Right lobe of liver (tissue), 4 donors: Measurements from ENCODE around the gene SUPT5H.

ENCODE experiments used
- POLR2A ChIP-seq: fragments of 450-650 bp; IDR thresholded peaks from one replicate; pipeline ENCODE4 v1.6.1; 2017; ENCODE audit warnings: antibody characterized with exemption, mild to moderate bottlenecking
- TF ChIP-seq, protein P1 (sequence below), 4 donors: fragments of 200-600 bp in 3 of 4; fragments of 450-650 bp in 1 of 4; IDR thresholded peaks; one replicate each; pipeline versions ENCODE4 v1.5.1 to v1.8.0; 2016 to 2022; ENCODE audit warnings: antibody characterized with exemption in 4 of 4, mild to moderate bottlenecking in 2 of 4
- donor health status: DM: no; HTN: no; CAD: no.
- donor health status: DM: no; HTN: no; CAD: no.
- donor health status: DM: no; HTN: yes; CAD: no.

GRCh38 chr19:39518975-39519374, 73.6 kb downstream of the SUPT5H start:
- TF ChIP-seq, protein P1, sequence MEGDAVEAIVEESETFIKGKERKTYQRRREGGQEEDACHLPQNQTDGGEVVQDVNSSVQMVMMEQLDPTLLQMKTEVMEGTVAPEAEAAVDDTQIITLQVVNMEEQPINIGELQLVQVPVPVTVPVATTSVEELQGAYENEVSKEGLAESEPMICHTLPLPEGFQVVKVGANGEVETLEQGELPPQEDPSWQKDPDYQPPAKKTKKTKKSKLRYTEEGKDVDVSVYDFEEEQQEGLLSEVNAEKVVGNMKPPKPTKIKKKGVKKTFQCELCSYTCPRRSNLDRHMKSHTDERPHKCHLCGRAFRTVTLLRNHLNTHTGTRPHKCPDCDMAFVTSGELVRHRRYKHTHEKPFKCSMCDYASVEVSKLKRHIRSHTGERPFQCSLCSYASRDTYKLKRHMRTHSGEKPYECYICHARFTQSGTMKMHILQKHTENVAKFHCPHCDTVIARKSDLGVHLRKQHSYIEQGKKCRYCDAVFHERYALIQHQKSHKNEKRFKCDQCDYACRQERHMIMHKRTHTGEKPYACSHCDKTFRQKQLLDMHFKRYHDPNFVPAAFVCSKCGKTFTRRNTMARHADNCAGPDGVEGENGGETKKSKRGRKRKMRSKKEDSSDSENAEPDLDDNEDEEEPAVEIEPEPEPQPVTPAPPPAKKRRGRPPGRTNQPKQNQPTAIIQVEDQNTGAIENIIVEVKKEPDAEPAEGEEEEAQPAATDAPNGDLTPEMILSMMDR (IDR thresholded peaks at IDR 0.05): no peak
- no peak for TF ChIP-seq POLR2A
